OCI-LY1 (cell line): ENCODE data around the gene CNTNAP2.
"Not testable (repeated sequence)": the region's sequence is repeated elsewhere in the genome, so short reads cannot be mapped to it uniquely, and the experiment has no call there.

Experiments
- H2AFZ ChIP-seq: fragments of 200-600 bp; sonication (generic), shearing (Covaris generic); 2 replicates; pipeline ENCODE4 v1.6.0; 2014; ENCODE audit warnings: antibody characterized with exemption, mild to moderate bottlenecking, low read length
- H3F3A ChIP-seq: fragments of 200-600 bp; sonication (generic), shearing (Covaris generic); 2 replicates; pipeline ENCODE4 v1.6.0; 2014; ENCODE audit warnings: mild to moderate bottlenecking, antibody characterized with exemption, low read length, moderate library complexity; ENCODE audit not compliant: insufficient read depth
- H3K27ac ChIP-seq: fragments of 200-600 bp; sonication (generic); 2 replicates; pipeline ENCODE4 v1.5.1; 2014; ENCODE audit warnings: low read length, mixed run types, mild to moderate bottlenecking, low read depth; ENCODE audit not compliant: poor library complexity, severe bottlenecking
- H3K27me3 ChIP-seq: fragments of 200-600 bp; sonication (generic); 2 replicates; pipeline ENCODE4 v1.6.0; 2014; ENCODE audit warnings: antibody characterized with exemption, mild to moderate bottlenecking, low read length, moderate library complexity; ENCODE audit not compliant: insufficient read depth
- H3K36me3 ChIP-seq: fragments of 200-600 bp; sonication (generic); 2 replicates; pipeline ENCODE4 v1.6.1; 2014; ENCODE audit warnings: mild to moderate bottlenecking, antibody characterized with exemption, low read length, moderate library complexity, mixed read lengths; ENCODE audit not compliant: insufficient read depth
- H3K4me1 ChIP-seq: fragments of 200-600 bp; sonication (generic); 2 replicates; pipeline ENCODE4 v1.5.1; 2014; ENCODE audit warnings: mild to moderate bottlenecking, low read length, moderate library complexity; ENCODE audit not compliant: insufficient read depth, severe bottlenecking
- H3K4me2 ChIP-seq: fragments of 200-600 bp; sonication (generic), shearing (Covaris generic); 2 replicates; pipeline ENCODE4 v1.6.1; 2014; ENCODE audit warnings: low read length
- H3K4me3 ChIP-seq: fragments of 200-600 bp; sonication (generic); 2 replicates; pipeline ENCODE4 v1.5.1; 2014; ENCODE audit warnings: low read length, low read depth, mild to moderate bottlenecking, mixed read lengths; ENCODE audit not compliant: poor library complexity, severe bottlenecking
- H3K79me2 ChIP-seq: fragments of 200-600 bp; shearing (Covaris generic); 2 replicates; pipeline ENCODE4 v1.6.1; 2016; ENCODE audit warnings: mixed run types, low read length, mixed read lengths; ENCODE audit not compliant: insufficient read depth
- H3K9ac ChIP-seq: fragments of 200-600 bp; sonication (generic), shearing (Covaris generic); 2 replicates; pipeline ENCODE4 v1.6.1; 2014; ENCODE audit warnings: mild to moderate bottlenecking, low read length, mixed read lengths
- H3K9me2 ChIP-seq: fragments of 200-600 bp; sonication (generic), shearing (Covaris generic); 2 replicates; pipeline ENCODE4 v1.6.1; 2014; ENCODE audit warnings: low read depth, mild to moderate bottlenecking, low read length, mixed read lengths
- H3K9me3 ChIP-seq: fragments of 200-600 bp; shearing (Covaris generic); 2 replicates; pipeline ENCODE4 v1.6.1; 2014; ENCODE audit warnings: low read length, mixed read lengths
- H4K20me1 ChIP-seq: fragments of 200-600 bp; sonication (generic), shearing (Covaris generic); 2 replicates; pipeline ENCODE4 v1.6.0; 2016; ENCODE audit warnings: mild to moderate bottlenecking, low read length; ENCODE audit not compliant: insufficient read depth
- EZH2 ChIP-seq: fragments of 200-600 bp; sonication (generic), shearing (Covaris generic); IDR thresholded peaks from 2 replicates; pipeline ENCODE4 v1.8.0; 2017; ENCODE audit warnings: borderline replicate concordance, mixed run types, mild to moderate bottlenecking, antibody characterized with exemption, low read length, moderate library complexity, mixed read lengths
- TF ChIP-seq, protein P1 (sequence below): fragments of 200-600 bp; sonication (generic), shearing (Covaris generic); IDR thresholded peaks from 2 replicates; pipeline ENCODE4 v1.5.1; 2017; ENCODE audit warnings: mild to moderate bottlenecking, antibody characterized with exemption, low read length, moderate library complexity, mixed read lengths

CNTNAP2 gene

DNA sequence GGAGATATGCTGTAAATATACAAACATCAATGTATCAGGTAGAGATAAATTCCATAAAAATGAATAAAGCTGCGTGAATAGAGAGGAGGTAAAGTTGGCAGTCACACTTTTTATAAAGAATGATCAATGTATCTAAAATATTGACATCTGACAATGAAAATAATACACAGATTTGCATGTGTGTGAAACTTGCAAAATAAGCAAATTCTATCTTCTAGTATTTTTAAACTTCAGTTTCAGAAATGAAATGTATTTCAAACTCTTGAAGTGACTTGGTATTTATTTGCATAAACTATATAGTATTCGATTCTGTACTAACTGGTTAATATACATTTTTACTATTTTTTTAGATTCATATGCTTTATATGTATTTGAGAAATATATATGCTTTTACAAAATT lies 986.6 kb downstream of the CNTNAP2 start:
- no peaks in the 10 kb centered on the region for H3K79me2 ChIP-seq
- H3K9me2 ChIP-seq = no peaks in the 10 kb centered on the region
- no peaks in the 10 kb centered on the region; the same call in 1 of the 2 replicates for H3K9me3 ChIP-seq
- no peak overlapping the region for H2AFZ ChIP-seq
- H3K36me3 ChIP-seq = peaks cover 3% of the 10 kb centered on the region; the same call in 1 of the 2 replicates
- H3K27ac ChIP-seq = no peak overlapping the region
- no peaks in the 10 kb centered on the region for H3K27me3 ChIP-seq
- TF ChIP-seq, protein P1, sequence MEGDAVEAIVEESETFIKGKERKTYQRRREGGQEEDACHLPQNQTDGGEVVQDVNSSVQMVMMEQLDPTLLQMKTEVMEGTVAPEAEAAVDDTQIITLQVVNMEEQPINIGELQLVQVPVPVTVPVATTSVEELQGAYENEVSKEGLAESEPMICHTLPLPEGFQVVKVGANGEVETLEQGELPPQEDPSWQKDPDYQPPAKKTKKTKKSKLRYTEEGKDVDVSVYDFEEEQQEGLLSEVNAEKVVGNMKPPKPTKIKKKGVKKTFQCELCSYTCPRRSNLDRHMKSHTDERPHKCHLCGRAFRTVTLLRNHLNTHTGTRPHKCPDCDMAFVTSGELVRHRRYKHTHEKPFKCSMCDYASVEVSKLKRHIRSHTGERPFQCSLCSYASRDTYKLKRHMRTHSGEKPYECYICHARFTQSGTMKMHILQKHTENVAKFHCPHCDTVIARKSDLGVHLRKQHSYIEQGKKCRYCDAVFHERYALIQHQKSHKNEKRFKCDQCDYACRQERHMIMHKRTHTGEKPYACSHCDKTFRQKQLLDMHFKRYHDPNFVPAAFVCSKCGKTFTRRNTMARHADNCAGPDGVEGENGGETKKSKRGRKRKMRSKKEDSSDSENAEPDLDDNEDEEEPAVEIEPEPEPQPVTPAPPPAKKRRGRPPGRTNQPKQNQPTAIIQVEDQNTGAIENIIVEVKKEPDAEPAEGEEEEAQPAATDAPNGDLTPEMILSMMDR = no peak
- TF ChIP-seq EZH2 = no peak
- H3K4me2 ChIP-seq = no peak overlapping the region
- peaks cover 12% of the 10 kb centered on the region for H3K4me1 ChIP-seq
- no peaks in the 10 kb centered on the region for H3F3A ChIP-seq
- no peak overlapping the region for H3K9ac ChIP-seq
- H4K20me1 ChIP-seq = no peaks in the 10 kb centered on the region
- no peak overlapping the region for H3K4me3 ChIP-seq

DNA sequence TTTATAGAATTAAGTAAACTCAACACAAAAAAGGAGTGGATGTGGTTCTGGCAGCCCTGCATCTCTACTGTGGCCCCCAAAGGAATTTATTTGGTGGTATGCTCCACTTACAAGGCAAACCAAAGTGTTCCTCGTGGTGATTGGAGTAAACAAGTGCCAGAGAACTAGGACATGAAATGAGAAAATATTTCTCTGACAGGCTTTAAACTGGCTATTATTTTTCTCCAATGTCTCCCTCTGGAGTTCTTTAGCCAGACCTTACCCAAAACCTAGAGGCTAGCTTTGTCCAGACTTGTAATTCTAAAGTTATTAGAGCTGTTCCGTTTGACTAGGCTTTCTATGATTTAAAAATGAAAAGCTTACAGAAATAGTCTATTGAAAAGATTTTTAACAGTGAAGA lies 990.1 kb downstream of the CNTNAP2 start:
- H3K9me2 ChIP-seq = no peaks in the 10 kb centered on the region
- H3K36me3 ChIP-seq = peaks cover 2% of the 10 kb centered on the region; the same call in 1 of the 2 replicates
- TF ChIP-seq, protein P1 = no peak
- no peak for TF ChIP-seq EZH2
- H3K27me3 ChIP-seq = no peaks in the 10 kb centered on the region
- no peaks in the 10 kb centered on the region; the same call in 1 of the 2 replicates for H3K9me3 ChIP-seq
- no peak overlapping the region for H3K9ac ChIP-seq
- H3K27ac ChIP-seq = no peak overlapping the region
- no peaks in the 10 kb centered on the region for H3K79me2 ChIP-seq
- H4K20me1 ChIP-seq = no peaks in the 10 kb centered on the region
- H3K4me2 ChIP-seq = no peak overlapping the region
- 0 out of 2 replicates have a peak, but pooled peaks cover 7% of the 10 kb centered on the region for H3F3A ChIP-seq
- H3K4me1 ChIP-seq = peaks cover 9% of the 10 kb centered on the region
- H2AFZ ChIP-seq = peak overlapping the region; percentile 32
- H3K4me3 ChIP-seq = no peak overlapping the region

DNA sequence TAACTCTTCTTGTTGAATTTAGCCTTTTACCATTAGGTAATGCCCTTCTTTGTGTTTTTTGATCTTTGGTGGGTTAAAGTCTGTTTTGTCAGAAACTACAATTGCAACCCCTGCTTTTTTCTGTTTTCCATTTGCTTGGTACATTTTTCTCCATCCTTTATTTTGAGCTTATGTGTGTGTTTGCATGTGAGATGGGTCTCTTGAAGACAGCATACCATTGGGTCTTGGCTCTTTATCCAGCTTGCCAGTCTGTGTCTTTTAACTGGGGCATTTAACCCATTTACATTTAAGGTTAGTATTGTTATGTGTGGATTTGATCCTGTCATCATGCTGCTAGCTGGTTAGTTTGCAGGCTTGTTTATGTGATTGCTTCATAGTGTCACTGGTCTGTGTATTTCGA lies 997.9 kb downstream of the CNTNAP2 start:
- H3K27me3 ChIP-seq, H3K4me2 ChIP-seq, H3K9ac ChIP-seq, H4K20me1 ChIP-seq, H3K9me2 ChIP-seq, H3K79me2 ChIP-seq, H3K36me3 ChIP-seq, H3K4me3 ChIP-seq, H2AFZ ChIP-seq, H3F3A ChIP-seq, H3K27ac ChIP-seq: not testable (repeated sequence)
- Histone ChIP-seq H3K4me1 (peaks cover 15% of the 10 kb centered on the region), H3K9me3 (peaks cover 15% of the 10 kb centered on the region)

DNA sequence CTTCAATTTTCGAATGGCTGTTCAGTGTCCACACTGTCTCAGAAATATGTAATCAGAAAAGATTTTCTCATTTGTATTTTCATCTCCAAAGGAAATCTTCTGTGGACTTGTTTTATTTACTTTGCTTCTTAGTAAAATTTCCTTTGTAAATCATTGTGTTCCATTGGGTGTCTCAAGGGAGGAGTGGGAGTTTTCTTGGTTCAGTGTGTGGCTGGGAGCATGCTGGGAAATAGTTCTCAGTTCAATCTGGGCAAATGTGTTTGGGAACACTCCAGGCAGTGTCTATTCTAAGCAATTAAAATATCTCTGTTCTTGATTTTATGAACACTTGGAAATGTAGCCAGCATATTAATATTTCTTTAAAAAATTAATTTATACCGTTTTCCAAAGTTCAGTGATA lies 1019.8 kb downstream of the CNTNAP2 start:
- Histone ChIP-seq H2AFZ (no peak overlapping the region), H3K4me1 (peaks cover 27% of the 10 kb centered on the region), H3K4me3 (no peak overlapping the region), H3K27me3 (no peaks in the 10 kb centered on the region), H3K27ac (no peak overlapping the region), H3F3A (no peaks in the 10 kb centered on the region), H3K36me3 (no peaks in the 10 kb centered on the region), H3K9me3 (no peaks in the 10 kb centered on the region), H3K9me2 (no peaks in the 10 kb centered on the region), H3K4me2 (no peak overlapping the region), H3K9ac (no peak overlapping the region), H4K20me1 (no peaks in the 10 kb centered on the region), H3K79me2 (no peaks in the 10 kb centered on the region)
- TF ChIP-seq, protein P1 = no peak
- TF ChIP-seq EZH2 = no peak
